ENCODE results near the gene POFUT1. TPM values are rescaled to one million over a fixed set of nuclear protein-coding genes. Genes with fewer than 3 reads are reported as not detected.
"Not testable (repeated sequence)": the region's sequence is repeated elsewhere in the genome, so short reads cannot be mapped to it uniquely, and the experiment has no call there.

POFUT1 gene
- total RNA-seq, 2 experiments from 2014 or later, result 31.1 to 34.0 TPM

- DNase-seq; ATAC-seq; CTCF ChIA-PET; H3K9me3 Mint-ChIP-seq (ENCODE audit: low read depth); H3K27ac Mint-ChIP-seq; H3K27me3 Mint-ChIP-seq; H3K4me3 Mint-ChIP-seq: not testable (repeated sequence)
- H3K4me1 Mint-ChIP-seq, result peaks cover 26% of the 10 kb centered on the region
- H3K36me3 Mint-ChIP-seq, result peaks cover 31% of the 10 kb centered on the region
Measured at GRCh38 chr20:32193336-32193735, 14.3 kb upstream of the POFUT1 start.

DNA sequence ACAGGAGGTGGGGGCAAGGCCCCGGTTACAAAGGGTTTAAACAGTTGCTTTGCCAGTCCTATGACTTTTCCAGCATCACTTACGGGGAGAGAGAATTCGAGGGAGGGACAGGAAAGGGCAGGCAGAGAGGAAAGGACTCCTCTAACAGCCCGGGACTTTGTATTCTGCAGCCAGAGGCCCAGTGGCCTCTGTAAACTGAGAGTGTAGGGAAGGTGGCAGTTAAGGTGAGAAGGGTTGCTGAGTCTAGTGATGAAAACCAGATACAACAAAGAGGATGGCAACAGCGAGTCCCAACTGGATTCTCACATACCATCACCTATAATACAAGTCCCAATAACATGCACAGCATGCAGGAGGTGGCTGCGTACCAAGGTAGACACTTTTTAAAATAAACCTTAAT, 13.7 kb upstream of the POFUT1 start:
- DNase-seq (no peak), ATAC-seq (no peak)
- no peak overlapping the region for H3K4me3 Mint-ChIP-seq
- no peak overlapping the region for H3K27ac Mint-ChIP-seq
- H3K9me3 Mint-ChIP-seq (ENCODE audit: low read depth), result no peaks in the 10 kb centered on the region
- H3K27me3 Mint-ChIP-seq, result no peaks in the 10 kb centered on the region
- H3K4me1 Mint-ChIP-seq, result peaks cover 26% of the 10 kb centered on the region
- CTCF ChIA-PET, result interaction anchor here (0.9 to 1.5 kb wide), 2 partner anchors 10 to 71 kb away, joined by 3 read pairs; no protein-coding TSS in a partner anchor
- H3K36me3 Mint-ChIP-seq, result peaks cover 35% of the 10 kb centered on the region

GRCh38 chr20:32195581-32195980, 12.1 kb upstream of the POFUT1 start:
- CTCF ChIA-PET, result no interaction called here
- H3K27ac Mint-ChIP-seq, result no peak overlapping the region
- H3K27me3 Mint-ChIP-seq, result no peaks in the 10 kb centered on the region
- peaks cover 23% of the 10 kb centered on the region for H3K4me1 Mint-ChIP-seq
- H3K36me3 Mint-ChIP-seq, result peaks cover 41% of the 10 kb centered on the region
- DNase-seq (no peak), ATAC-seq (no peak)
- H3K9me3 Mint-ChIP-seq (ENCODE audit: low read depth), result no peaks in the 10 kb centered on the region
- H3K4me3 Mint-ChIP-seq, result no peak overlapping the region

DNA sequence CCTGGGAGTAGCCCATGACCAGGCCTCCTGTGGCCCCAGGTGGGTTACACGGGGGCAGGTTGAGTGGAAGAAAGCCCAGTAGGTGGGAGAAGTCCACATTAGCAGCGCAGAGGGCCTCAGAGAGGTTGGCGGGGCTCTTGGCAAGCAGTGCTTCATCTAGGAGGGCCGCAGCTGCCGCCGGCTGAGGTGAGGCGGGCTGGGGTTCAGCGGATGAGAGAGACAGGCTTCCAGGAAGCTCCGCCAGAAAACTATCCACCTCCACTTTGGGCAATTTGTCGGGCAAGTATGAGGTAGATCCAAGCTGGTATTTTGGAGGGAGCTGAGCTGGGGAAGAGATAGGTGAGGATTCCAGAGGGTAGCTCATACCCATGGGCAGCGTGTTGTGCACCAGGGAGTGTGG, 11.1 kb upstream of the POFUT1 start:
- ATAC-seq; DNase-seq; H3K27ac Mint-ChIP-seq; CTCF ChIA-PET; H3K4me3 Mint-ChIP-seq; H3K27me3 Mint-ChIP-seq; H3K9me3 Mint-ChIP-seq (ENCODE audit: low read depth): not testable (repeated sequence)
- H3K4me1 Mint-ChIP-seq, result peaks cover 17% of the 10 kb centered on the region
- H3K36me3 Mint-ChIP-seq, result peaks cover 48% of the 10 kb centered on the region

DNA sequence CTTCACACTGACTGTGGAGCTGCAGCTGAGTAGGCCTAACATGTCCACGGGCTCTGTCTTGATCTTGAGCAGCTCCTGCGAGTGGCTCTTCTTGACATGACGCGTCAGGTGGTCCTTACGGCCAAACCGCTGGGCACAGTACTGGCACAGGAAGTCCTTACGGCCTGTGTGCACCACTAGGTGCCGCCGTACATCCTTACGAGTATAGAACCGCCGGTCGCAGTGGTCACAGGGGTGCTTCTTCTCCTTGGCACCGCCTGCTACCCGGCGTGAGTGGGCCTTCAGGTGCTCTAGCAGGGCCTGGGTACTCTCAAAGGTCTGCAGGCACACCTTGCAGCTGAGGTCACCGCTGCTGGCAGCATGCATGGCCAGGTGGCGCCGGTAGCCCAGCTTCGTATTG, 10.5 kb upstream of the POFUT1 start:
- DNase-seq; H3K9me3 Mint-ChIP-seq (ENCODE audit: low read depth); H3K27ac Mint-ChIP-seq; H3K27me3 Mint-ChIP-seq; CTCF ChIA-PET; ATAC-seq; H3K4me3 Mint-ChIP-seq: not testable (repeated sequence)
- H3K36me3 Mint-ChIP-seq, result peaks cover 52% of the 10 kb centered on the region
- H3K4me1 Mint-ChIP-seq, result peaks cover 17% of the 10 kb centered on the region

GRCh38 chr20:32199006-32199405, 8.7 kb upstream of the POFUT1 start:
- Mint-ChIP-seq H3K4me1 (peaks cover 34% of the 10 kb centered on the region), H3K4me3 (no peak overlapping the region), H3K36me3 (peaks cover 55% of the 10 kb centered on the region), H3K27me3 (no peaks in the 10 kb centered on the region), H3K9me3 (ENCODE audit: low read depth) (no peaks in the 10 kb centered on the region), H3K27ac (peak overlapping the region; percentile 50)
- no peak for ATAC-seq
- CTCF ChIA-PET, result no interaction called here
- DNase-seq, result no peak

- CTCF ChIA-PET, result no interaction called here
Measured at GRCh38 chr20:32201296-32201976, 6.2 kb upstream of the POFUT1 start.

GRCh38 chr20:32201977-32202363, 5.7 kb upstream of the POFUT1 start:
- Mint-ChIP-seq H3K4me3 (no peak overlapping the region), H3K36me3 (peaks cover 42% of the 10 kb centered on the region), H3K27ac (no peak overlapping the region), H3K9me3 (ENCODE audit: low read depth) (no peaks in the 10 kb centered on the region), H3K27me3 (no peaks in the 10 kb centered on the region), H3K4me1 (peaks cover 63% of the 10 kb centered on the region)
- no peak for ATAC-seq
- CTCF ChIA-PET, result no interaction called here
- no peak for DNase-seq

More at GRCh38 chr20:32201296-32201976, 6.2 kb upstream of the POFUT1 start:
- H3K27ac Mint-ChIP-seq, result no peak overlapping the region
- peaks cover 44% of the 10 kb centered on the region for H3K36me3 Mint-ChIP-seq
- no peaks in the 10 kb centered on the region for H3K27me3 Mint-ChIP-seq
- DNase-seq, result no peak
- no peak overlapping the region for H3K4me3 Mint-ChIP-seq
- H3K4me1 Mint-ChIP-seq, result peaks cover 58% of the 10 kb centered on the region
- no peak for ATAC-seq
- H3K9me3 Mint-ChIP-seq (ENCODE audit: low read depth), result no peaks in the 10 kb centered on the region

- peak overlapping the region; percentile 85 for H3K27ac Mint-ChIP-seq
- peak overlapping the region; percentile 24 for H3K4me3 Mint-ChIP-seq
- CTCF ChIA-PET, result no interaction called here
Measured at GRCh38 chr20:32203356-32204204, 4.1 kb upstream of the POFUT1 start.

DNA sequence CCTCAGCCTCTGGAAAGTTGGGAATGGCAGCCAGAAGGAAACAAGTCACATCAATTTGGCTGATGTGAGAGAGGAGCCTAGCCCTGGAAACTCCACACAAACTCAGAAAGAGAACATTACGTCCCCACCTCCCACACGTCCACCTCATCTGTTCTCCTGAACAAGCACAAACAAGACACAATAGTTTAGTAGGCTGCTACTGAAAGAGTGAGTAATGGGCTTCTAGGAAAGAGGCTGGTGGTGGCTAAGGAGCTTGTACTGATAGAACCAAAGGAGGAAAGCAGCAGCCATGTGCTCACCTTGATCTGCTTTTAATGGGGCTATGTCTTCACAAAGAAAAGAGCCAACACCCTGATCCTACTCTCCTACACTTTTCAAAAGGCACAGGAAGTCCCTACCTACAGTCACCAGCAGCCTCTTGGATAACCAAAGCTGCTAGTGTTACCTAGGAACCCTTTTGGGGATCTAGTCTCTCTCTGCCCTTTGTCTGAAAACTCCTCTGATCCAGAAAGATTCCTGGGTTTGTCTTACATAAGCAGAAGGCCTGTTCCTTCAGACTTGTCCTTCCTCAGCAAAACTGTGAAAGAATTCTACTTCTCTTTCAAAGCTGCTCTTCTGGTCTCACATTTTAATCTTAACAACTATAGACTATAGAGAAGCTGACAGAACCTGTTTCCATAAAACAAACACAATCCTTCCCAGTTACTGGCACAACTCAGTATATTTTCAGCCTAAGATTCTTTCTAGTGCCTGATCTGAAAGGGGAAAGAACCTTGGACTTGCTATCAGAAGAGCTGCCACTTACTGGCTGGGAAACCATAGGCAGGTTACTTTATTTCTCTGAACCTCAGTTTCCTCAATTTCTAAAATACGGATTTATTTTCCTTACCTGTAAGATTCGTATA, 3.2 kb upstream of the POFUT1 start:
- ATAC-seq, result no peak
- H3K27me3 Mint-ChIP-seq, result no peaks in the 10 kb centered on the region
- H3K4me1 Mint-ChIP-seq, result peaks cover 67% of the 10 kb centered on the region

More at GRCh38 chr20:32203356-32204204, 4.1 kb upstream of the POFUT1 start:
- ATAC-seq, result no peak
- no peak for DNase-seq
- Mint-ChIP-seq H3K9me3 (ENCODE audit: low read depth) (no peaks in the 10 kb centered on the region), H3K27me3 (no peaks in the 10 kb centered on the region), H3K36me3 (peaks cover 31% of the 10 kb centered on the region), H3K4me1 (peaks cover 65% of the 10 kb centered on the region)

GRCh38 chr20:32205110-32205842, 2.4 kb upstream of the POFUT1 start:
- no peaks in the 10 kb centered on the region for H3K27me3 Mint-ChIP-seq
- peaks cover 72% of the 10 kb centered on the region for H3K4me1 Mint-ChIP-seq
- peaks cover 28% of the 10 kb centered on the region for H3K36me3 Mint-ChIP-seq
- no peaks in the 10 kb centered on the region for H3K9me3 Mint-ChIP-seq (ENCODE audit: low read depth)
- peak overlapping the region; percentile 85 for H3K27ac Mint-ChIP-seq
- CTCF ChIA-PET, result interaction anchor here (1.0 kb wide), 1 partner anchor 63 kb away, joined by 3 read pairs; no protein-coding TSS in a partner anchor
- no peak for DNase-seq
- H3K4me3 Mint-ChIP-seq, result peak overlapping the region; percentile 89
- ATAC-seq, result no peak

More for the DNA sequence above, 3.2 kb upstream of the POFUT1 start:
- Mint-ChIP-seq H3K9me3 (ENCODE audit: low read depth) (no peaks in the 10 kb centered on the region), H3K36me3 (peaks cover 26% of the 10 kb centered on the region), H3K27ac (peak overlapping the region; percentile 85), H3K4me3 (peak overlapping the region; percentile 24)
- DNase-seq, result no peak
- CTCF ChIA-PET, result interaction anchor here (1.0 kb wide), 1 partner anchor 64 kb away, joined by 3 read pairs; no protein-coding TSS in a partner anchor

DNA sequence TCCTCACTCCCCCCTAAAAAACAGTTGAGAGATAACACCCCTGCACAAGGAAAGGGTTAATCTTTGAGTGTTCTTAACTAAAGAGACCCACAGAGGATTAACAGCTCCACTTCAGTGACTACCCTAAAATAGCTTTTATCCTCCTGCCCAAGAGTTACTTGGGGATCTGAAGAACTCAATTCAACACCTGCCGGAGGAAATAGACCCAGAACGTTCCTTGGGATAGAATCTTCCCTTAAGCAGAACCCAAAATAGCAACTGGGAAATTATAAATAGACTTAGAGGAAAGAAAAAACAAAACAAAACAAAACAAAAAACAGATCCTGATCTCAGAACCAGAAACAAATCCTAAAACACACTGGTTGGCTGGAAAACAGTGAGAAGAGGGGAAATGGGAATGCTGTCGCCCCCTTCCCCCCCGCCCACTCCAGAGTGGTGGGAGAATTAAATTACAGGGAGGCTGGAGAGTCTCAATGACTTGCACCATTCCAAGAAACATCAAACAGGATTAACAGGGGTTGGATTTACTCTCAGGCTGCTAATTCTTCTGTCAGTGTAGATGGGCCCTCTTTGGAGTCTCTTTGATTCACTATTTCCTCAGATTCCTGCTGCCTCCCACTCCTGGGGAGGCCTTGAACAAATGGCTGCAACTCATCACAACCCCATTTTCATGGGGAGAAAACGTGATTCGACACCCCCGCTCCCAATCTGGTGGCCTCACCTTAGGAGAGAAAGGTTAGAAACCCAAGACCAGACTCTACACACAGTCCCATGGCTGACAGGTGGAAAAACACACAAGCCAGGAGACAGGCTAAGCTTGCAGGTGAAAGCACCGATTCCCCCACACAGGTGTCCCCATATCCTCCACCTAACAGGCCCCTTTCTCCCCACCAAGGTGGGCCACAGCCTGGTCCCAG, 1.6 kb upstream of the POFUT1 start:
- H3K36me3 Mint-ChIP-seq, result peaks cover 30% of the 10 kb centered on the region
- H3K4me3 Mint-ChIP-seq, result peak overlapping the region; percentile 89
- H3K27ac Mint-ChIP-seq, result peak overlapping the region; percentile 85
- peaks cover 77% of the 10 kb centered on the region for H3K4me1 Mint-ChIP-seq
- no peaks in the 10 kb centered on the region for H3K9me3 Mint-ChIP-seq (ENCODE audit: low read depth)
- DNase-seq, result no peak
- H3K27me3 Mint-ChIP-seq, result no peaks in the 10 kb centered on the region
- CTCF ChIA-PET, result interaction anchor here (1.5 kb wide), 1 partner anchor 80 kb away, joined by 3 read pairs; no protein-coding TSS in a partner anchor
- ATAC-seq, result no peak
